Suppressor macrophage treated with lipopolysaccharide for 4 hours (primary cell): ENCODE data around the gene ARHGAP23.

Experiments
- DNase-seq: peaks from one replicate; pipeline ENCODE4 v3.0.0-alpha.2; 2020

ARHGAP23 gene

GRCh38 chr17:38442548-38442947 lies 14.3 kb downstream of the ARHGAP23 start:
- DNase-seq, result no peak

DNA sequence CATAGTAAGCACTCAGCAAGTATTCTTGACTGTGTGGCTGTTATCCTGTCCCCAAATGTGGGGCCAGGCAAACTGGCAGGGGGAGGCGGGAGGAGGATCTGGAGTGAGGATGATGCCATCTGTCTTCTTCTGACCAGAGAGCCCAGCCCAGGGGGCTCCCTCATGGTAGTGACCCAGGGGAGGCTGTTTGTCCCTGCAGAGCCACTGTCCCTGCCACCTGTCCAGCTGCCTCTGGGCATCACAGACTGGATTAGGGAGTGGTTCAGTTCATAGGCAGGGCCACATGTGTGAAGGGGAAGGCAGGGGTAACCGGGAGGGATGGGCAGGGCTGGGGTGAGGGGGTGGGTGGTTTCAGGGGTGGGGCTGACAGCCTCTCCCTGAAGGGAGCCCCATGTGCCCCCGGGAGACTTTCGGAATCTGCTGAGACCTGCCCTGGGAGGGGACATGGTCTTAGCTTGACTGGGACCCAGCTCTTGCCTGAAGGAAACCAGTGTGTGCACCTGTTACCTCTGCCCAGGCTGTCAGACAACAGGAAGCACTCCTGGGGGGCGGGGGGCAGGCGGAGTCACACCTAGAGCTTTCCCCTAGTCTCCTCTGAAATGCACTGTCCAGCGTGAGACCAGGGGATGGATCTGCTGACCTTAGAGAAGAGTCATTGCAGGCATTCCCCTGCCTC lies 15.2 kb downstream of the ARHGAP23 start:
- no peak for DNase-seq

GRCh38 chr17:38444151-38444550 lies 15.9 kb downstream of the ARHGAP23 start:
- DNase-seq, result peak; percentile 59

DNA sequence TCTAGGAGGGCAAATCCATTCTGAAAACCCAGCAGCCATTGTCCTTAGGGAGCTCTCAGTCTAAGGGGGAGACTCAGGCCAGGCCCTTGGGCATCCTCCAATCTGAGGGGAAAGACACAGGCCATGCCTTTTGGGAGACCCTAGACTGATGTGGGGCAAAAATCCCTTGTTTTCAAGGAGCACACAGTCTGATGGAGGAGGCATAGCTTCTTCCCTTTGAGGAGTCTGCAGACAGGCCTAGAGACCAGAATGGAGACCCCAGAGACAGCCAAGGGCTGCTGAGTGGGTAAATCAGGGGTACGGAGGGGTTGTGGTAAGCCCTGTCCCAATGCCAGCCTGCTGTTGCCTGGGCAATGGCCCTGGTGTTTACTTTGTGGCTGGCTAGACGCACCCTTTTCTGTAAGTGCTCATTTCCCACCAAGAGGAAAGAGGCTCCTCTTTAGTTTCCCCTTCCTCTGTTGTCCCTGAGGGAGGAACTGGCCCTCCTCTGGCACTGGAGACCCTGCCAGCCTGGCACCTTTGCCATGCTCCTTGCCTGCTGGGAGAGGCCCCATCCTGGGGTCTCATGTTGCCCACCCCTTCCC lies 19.3 kb downstream of the ARHGAP23 start:
- DNase-seq, result no peak

- no peak for DNase-seq
These were observed 20.0 kb downstream of the ARHGAP23 start for GRCh38 chr17:38448208-38448771.

GRCh38 chr17:38449364-38449763 lies 21.1 kb downstream of the ARHGAP23 start:
- no peak for DNase-seq

GRCh38 chr17:38450557-38451029 lies 22.3 kb downstream of the ARHGAP23 start:
- no peak for DNase-seq

DNA sequence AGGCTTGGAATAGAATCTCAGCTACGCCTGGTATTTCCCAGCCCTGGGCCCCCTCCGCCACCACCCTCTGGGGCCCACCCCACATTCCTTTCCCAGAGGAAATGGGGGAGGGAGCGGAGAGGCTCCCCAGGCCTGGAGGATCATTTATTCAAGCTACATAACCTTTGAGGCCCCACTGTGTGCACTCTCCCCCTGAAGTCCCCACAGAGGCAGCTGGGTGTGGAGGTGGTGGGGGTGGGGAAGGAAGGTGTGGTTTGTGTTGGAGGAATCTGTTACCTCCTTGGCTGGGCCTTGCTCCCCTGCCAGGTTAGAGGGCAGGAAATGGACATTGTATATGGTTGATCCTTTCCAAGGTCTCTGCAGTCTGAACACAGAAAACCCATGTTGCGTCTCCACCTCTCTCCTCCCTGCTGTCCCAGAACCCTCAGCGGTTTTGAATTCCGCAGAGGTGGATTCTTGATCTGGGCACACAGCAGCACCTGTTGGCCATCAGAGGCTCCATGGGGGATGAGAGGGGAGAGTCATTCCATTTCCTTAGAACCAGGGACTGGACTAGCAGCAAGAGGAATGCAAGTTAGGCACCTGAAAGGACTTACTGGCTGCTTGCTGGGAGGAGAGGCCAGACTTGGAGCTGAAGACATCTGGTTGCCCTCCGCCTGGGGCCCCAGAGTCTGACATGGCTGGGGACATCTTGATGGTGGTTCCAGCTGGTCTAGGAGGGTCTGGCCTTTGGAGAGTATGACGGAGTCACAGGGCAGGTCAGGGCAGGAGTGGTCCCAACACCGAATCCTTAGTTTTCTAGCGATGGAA lies 23.0 kb downstream of the ARHGAP23 start:
- DNase-seq, result no peak

DNA sequence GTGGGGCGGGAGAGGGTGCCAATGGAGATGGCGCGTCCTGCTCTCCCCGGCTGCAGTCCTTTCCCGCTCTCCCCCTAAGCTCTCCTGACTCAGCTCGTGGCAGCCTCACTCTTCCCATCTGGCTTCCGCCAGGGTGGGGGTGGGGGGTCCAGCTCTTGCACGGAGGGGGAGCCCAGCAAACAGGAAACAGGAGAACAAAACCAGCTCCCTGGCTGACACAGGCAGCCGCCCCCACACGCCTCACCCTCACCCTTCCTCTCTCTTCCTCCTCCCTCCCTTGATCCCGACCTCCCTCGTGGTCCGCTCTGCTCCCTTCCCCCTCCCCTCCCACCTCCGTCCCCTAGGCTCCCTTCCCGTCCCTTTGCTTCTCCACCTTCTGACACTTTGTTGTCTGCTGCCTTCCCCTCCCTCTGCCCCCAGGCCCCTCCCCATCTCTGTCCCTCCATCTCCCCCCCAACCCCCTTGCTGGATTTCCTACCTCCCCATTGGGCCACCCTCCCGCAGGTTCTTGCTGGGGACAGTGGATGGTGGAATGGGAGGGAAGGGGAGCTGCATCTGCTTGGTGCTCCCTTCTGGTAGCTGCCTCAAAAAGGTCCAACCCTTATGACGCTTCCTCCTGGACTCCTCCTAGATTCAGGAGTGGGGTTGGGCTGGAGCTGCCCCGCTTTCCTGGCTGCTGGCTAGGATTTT lies 23.7 kb downstream of the ARHGAP23 start:
- DNase-seq, result no peak

GRCh38 chr17:38452719-38453118 lies 24.5 kb downstream of the ARHGAP23 start:
- no peak for DNase-seq

- DNase-seq, result no peak
These were observed 25.7 kb downstream of the ARHGAP23 start for GRCh38 chr17:38453951-38454421.

- DNase-seq, result no peak
These were observed 26.3 kb downstream of the ARHGAP23 start for GRCh38 chr17:38454532-38454931.

- no peak for DNase-seq
These were observed 27.1 kb downstream of the ARHGAP23 start for GRCh38 chr17:38455288-38455915.

- DNase-seq, result no peak
These were observed 28.0 kb downstream of the ARHGAP23 start for GRCh38 chr17:38456031-38456815.

- DNase-seq, result no peak
These were observed 29.5 kb downstream of the ARHGAP23 start for GRCh38 chr17:38457577-38458371.

DNA sequence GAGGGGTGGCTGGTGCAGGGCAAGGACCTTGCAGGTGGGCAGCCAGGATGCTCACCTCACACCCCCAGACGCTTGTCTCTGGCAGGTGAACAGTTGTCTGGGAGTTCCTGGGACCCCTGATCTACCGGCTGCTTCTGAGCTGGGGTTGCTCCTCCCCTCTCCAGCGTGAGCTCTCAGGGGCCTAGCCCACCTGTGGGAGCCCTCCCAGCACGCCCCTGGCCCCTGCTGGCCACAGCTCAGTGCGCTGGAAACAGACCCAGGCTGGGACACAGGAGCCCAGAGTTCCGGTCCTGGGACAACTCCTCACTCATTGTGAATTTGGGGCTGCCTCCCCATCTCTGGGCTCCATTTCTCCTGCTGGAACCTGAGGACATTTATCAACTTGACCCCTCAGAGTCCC lies 30.3 kb downstream of the ARHGAP23 start:
- DNase-seq, result no peak

DNA sequence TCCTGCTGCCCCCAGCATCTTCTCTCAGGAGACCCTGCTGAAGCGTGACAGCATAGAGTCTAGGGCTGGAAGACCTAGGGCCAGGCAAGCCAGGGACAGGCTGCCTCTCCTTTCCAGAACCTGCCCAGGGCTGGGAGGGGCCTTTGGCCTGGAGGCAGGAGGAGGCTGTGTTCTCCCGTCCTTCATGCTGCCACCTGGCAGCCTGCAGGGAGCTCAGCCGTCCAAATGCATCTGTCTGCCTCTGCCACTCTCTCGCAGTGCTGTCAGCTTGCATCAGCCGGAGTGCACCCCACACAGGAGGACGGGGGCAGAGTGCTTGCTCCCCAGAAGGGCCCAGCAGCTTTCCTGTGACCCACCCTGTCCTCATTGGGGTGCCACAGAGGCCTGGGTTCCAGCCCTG lies 31.3 kb downstream of the ARHGAP23 start:
- no peak for DNase-seq

DNA sequence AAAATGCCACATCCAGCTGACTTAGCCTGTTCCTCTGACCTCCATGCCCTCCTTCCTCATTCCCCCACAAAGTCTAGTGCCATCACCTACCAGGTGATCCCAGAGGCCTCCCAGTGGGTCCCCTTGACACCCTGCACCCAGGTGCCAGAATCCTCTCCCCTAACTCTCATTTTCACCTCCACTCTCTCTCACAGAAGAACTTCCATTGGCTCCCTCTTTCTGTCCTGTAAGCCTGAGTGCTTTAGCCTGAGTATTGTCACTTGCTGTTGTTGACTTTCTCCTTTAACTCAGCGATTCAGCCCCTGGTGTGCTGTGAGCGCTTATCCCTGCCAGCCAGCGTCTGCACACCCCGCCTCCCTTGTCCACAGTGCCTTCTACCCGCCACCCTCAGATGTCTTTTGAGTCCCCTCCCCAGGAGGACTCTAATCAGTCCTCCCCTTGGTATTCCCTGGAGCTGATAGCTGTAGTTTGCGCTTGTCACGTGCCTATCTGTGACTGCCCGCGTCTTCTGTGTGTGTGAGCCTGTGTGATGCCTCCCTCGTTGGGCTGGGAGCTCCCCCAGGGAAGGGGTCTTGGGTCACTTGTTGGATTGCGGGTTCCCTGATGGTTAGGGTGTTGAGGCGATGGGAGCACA lies 31.9 kb downstream of the ARHGAP23 start:
- no peak for DNase-seq

DNA sequence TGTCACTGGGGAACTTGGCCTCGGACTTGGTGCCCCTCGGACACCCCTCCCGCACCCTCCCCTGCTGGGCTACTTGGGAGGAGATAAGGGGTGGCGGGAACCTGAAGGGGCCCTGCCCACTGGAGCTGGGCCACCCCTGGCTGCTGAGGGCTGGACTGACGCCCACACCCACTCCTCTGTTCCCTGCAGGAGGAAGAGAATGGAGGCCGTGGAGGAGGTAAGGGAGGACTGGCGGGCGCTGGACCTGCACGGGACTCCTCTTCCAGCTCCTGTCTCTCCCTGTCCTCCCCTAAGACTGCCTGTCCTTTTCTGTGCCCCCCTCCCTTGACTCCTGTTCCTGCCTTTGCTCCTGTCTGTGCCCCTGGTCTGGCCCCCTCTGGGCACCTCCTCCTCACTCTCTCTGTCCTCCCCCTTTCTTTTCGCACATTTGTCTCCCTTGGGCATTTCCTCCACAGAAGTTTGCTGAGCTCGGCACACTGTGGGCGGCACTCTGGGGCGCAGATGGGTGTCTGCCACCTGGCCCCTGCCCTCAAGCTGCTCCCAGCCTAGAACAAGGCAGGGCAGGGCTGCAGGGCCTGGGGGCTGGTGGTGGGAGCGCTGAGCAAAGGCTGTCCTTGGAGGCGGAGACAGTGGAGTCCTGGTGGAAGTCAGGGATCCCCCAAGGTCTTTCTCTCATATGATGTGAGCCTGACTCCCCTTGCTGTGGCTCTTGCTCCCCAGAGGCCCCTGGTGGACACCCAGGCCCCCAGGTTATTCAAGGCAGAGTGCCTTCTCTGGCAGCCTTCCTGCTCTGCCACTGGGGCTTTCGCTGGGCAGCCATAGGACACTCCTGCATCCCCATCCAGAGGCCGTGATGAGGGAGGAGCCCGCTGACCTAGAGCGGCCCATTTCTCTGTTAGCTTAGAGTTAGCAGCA lies 32.7 kb downstream of the ARHGAP23 start:
- no peak for DNase-seq
